RPMI8226 (cell line): ENCODE measurements around the gene WFIKKN2.

Experiments
- DNase-seq: peaks from one replicate; pipeline ENCODE4 v3.0.0-alpha.2; 2015

Gene WFIKKN2

DNA sequence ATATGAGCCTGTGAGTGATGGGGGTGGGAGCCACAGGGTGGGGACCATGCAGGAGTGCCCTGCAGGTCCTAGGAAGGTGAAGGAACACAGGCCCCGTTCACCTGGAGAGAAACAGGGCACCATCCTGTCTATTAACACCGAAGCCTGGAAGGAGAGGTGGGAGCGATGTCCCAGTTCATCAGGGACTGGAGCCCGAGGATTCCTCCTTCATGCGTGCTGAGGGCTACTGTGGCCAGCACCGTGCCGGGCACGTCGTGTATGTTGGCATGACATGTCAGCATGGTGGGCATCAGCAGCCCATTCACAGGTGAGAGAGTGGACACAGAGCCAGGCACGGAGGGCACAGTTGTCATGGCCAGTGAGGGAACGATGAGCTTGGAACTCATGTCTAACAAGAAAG is 1.4 kb downstream of the WFIKKN2 start:
- no peak for DNase-seq

DNA sequence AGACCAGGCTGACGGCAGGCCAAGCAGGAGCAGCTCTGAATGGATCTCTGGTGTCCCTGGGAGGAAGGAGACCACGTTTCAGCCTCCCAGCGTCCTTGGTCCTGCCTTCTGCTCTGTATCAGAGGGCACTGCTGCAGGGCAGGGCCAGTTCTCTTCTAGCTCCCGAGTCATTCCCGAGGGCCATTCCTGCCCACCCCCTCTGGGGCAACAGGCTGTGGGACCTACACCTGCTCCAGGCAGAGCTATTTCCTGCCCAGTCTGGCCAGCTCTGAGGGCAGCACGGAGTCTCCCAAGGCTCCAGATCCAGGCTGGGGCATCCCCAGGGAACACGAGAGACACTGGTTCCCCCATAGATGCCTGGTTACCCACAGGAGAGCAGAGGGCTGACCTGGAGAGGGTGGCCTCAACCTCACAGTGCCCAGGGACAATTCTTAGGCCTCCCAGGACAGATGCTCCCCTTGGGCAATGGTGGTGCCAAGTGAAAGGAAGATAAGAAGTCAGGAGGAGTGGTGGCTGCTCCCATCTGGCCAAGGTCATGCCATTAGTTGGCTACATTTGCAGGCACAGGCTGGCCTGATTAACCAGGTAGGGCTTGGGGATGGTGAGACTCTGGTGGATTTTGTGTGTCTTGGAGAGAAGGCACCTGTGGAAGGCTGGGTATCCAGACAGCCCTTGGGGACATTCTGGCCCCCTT is 2.0 kb downstream of the WFIKKN2 start:
- no peak for DNase-seq

DNA sequence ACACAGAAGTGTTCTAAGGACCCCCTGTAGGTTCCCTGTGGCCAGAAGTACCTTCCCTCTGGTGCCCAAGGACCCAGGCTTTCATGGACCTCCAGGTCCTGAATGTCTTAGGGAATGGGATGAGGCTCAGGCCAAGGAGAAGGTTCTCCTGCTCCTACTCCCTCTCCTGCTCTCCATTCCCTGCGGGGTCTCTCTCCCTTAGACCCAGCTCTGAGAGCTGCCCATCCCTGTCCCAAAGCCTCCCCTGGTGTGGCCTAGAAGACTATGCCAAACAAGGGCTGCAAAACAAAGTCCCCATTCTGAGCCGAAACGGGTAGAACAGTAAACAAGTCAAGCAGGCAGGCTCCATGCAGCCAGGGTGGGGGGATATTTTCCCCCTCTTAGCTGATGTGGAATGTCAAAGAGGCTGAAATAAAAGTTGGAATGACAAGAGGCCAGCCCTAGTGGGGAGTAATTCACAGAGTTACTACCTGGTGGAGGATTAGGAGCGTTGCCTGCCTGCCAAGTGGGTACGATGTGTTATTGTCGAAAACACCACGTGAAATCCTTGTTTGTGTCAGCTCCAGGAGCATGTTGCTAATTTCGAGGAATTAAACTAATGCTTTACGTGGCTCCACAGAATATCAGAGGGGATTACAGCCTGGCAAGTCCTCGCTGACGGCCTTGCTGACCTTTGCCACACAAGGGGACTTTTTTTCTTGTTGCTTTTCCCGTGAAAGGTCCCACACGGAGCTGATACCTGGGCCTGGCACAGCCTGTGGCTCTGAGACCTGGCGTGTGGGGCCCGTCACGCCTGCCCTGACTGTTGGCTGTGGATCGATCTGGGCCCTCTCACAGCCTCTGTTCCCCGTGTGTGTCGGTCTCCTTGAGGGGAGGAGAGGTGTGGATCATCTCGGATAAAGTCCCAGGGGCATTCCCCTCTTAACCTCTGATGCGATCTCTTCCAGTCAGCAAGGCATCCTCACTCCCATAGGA is 2.9 kb downstream of the WFIKKN2 start:
- no peak for DNase-seq

DNA sequence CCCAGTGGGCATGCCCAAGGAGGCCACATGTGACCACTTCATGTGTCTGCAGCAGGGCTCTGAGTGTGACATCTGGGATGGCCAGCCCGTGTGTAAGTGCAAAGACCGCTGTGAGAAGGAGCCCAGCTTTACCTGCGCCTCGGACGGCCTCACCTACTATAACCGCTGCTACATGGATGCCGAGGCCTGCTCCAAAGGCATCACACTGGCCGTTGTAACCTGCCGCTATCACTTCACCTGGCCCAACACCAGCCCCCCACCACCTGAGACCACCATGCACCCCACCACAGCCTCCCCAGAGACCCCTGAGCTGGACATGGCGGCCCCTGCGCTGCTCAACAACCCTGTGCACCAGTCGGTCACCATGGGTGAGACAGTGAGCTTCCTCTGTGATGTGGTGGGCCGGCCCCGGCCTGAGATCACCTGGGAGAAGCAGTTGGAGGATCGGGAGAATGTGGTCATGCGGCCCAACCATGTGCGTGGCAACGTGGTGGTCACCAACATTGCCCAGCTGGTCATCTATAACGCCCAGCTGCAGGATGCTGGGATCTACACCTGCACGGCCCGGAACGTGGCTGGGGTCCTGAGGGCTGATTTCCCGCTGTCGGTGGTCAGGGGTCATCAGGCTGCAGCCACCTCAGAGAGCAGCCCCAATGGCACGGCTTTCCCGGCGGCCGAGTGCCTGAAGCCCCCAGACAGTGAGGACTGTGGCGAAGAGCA is 4.4 kb downstream of the WFIKKN2 start:
- DNase-seq: no peak

DNA sequence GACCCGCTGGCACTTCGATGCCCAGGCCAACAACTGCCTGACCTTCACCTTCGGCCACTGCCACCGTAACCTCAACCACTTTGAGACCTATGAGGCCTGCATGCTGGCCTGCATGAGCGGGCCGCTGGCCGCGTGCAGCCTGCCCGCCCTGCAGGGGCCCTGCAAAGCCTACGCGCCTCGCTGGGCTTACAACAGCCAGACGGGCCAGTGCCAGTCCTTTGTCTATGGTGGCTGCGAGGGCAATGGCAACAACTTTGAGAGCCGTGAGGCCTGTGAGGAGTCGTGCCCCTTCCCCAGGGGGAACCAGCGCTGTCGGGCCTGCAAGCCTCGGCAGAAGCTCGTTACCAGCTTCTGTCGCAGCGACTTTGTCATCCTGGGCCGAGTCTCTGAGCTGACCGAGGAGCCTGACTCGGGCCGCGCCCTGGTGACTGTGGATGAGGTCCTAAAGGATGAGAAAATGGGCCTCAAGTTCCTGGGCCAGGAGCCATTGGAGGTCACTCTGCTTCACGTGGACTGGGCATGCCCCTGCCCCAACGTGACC is 5.0 kb downstream of the WFIKKN2 start:
- no peak for DNase-seq

DNA sequence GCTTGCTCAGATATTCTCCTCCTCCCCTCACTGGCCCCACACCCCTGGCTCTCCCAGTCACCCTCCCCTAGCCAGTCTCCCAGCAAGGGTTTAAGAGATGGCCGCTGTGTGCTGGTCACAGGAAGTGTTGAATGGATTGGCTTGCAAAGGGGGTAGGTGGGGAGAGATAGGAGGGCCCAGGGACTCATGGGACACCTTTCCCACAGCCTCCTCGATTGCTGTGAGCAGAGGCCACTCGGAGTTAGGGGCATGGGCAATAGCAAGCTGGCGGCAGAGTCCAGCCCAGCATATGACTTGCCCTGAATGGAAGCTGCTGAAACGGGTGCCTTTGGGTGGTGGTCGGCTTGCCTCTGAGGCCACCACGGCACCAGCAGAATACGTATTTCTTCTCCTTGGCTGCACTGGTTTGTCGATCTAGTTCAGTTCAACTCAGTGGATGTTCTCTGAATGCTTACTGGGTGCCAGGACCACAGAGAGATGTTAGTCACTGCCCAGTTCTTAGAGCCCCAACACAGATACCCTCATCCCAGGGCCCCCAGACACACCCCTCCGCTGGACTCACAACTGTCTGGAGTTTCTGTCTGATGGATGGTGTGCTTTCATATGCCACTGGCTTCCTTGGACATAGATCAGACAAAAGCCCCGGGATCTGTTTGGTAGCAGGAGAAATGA is 6.0 kb downstream of the WFIKKN2 start:
- no peak for DNase-seq

DNA sequence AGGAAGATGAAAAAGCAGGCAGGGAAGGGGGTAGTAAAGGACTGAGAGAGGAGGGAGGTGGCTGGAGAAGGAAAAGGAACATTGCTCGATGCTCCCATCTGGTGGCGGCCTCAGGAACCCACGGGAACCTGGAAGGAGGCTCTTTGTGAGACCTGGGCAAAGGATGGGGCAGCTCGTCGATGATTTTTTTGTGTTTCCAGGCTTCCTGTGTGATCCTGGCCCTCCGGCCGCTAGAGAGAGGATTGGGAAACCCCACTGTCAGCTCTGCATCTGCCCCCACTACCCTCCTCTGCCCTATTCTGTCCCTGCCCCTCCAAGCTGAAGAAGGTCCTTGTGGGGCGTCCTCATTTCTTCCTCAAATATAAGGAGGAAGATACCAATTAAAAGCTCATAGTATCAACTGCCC is 6.6 kb downstream of the WFIKKN2 start:
- DNase-seq: peak; percentile 77

DNA sequence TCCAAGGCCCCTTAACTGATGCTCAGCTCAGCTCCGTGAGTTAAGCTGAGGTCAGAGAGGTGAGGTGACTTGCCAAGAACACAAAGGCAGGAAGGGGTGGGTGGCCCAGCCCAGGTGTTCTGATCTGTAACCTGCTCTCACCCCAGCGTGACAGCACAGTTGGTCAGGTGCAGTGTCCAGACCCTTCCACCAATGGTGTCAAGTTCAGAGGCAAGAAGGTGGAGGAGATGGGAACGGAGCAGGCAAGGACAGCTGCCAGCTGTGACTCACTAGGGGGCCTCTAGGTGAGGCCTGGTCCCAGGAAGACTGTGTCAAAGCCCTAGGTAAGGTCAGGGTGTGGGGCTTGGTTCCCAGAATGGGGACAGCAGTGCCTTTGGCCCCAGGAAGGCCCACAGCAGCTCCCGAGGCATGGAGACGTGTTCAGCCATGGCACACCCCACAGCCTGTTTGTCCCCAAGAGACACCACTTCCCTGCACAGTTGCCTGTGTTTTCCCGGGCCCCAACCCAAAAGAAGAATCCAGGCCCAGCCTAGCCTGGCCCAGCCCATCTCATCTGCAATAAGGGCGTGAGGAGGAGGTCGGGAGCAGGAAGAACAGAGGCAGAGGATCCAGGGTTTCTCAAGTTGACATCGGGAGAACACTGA is 7.2 kb downstream of the WFIKKN2 start:
- no peak for DNase-seq

DNA sequence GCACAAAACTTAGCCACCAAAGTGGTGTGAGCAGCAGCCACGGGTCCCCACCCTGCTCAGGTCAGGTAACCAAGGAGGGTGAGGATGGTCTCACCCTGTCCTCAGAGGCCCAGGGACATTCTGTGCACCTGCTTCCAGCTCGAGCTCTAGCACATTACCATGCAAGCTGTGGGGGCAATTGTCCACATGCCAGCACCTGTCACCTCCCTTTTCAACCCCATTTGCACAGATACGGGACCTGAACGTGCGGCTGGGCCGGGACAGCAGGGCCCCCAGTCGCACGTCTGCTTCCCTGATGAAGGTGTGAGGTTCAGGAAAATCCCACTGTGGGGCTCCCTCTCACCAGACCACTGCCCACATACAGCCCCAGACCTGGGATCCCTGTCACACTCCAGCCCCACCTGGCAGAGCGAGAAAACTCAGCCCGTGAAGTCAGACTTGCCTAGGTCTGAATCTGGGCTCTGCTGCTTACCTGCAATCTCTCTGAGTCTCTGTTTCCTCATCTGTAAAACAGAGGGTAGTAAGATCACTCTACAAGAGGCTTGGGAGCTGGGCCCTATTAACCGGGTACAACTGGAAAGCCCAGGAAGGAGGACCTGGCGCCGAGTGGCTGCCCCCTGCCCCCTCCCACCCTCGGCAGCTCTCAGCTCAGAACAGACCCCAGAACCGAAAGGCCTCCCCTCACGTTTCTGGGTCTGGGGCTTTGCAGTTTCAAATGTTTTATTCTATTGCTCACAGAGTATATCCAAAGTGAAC is 7.9 kb downstream of the WFIKKN2 start:
- no peak for DNase-seq

DNA sequence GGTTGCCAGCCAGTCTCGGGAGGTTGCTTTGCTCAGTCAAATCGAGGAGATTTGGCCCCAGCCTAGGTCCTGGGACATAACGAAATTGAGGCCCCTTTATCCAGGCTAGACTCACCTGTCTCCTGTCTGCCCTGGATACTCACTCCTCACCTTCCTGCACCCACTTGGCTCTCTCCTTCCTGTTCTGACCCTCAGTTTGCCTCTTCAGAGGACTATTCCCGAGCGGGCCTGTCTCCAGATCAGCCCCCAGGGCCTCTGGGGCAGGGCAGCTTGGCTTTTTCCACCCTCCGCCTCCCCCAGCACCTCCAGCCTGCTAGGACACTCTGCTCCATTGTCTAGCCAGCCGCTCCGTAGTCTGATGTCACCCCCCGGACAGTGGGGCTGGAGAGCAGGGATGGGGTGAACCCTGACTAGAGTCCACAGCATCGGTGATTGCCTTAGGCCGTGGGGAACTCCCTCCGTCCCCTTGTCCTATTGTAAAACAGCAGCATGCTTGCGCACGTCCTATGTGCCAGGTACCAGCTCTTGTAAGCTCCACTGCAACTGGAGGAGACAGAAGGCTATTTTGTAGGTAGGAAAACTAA is 8.8 kb downstream of the WFIKKN2 start:
- DNase-seq: no peak

DNA sequence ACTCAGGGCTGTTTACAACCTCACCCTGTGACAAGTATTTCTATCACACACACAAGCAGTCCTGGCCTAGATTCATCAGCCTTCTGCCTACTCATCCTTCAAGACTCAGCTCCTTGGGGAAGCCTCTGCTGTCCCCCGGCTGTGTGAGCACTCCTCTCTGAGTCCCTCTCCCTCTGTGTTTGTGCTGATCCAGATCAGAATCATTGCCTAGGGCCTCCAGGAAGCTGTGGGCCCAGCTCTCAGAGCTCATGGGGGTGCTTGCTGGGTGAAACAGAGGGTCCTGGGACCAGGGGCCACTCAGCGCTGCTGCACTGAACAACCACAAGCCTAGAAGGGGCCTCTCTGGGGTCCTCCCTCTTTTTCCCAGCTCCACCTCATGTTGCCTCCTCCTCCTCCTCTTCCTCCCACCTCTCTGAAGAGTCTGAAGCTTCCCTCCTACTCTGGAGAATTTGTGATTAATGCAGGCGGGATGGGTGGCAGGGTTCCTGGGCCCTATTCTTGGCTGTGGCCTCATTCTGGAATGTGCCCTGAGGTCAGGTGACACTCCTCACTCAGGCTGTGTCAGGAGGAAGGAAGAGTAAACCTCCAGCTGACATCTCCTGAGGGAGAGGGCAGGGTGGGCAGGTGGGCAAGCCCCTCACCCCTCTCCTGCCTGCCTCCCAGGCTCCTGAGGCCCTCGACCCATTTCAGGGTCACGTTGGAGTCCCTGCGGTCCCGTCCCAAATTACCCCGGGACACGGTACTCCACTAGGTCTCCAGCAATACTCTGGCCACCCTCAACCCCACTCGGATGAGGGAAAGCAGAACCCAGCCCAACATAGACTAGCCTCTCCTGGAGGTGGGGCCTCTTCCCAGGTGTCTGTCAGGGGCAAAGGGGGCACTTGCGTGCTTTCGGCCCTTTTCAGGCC is 10.1 kb downstream of the WFIKKN2 start:
- no peak for DNase-seq

DNA sequence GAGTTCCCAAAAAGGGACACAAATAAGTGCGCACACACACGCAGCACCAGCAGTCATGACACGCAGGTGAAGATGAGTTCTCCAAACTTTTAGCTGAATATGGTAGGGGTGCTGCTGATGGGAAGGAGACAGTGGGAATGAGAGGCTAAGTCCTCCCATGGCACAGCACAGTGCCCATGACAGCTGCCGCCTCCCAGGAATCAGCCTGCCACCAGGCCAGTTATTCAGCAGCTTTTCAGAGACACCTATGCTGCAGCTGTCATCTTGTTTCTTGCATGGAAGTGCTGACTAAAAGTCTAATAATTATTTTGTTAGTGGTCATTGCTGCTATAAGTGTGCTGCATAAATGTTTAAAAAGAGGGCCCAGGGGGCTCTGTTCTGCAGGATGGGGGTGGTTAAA is 12.2 kb downstream of the WFIKKN2 start:
- no peak for DNase-seq

DNA sequence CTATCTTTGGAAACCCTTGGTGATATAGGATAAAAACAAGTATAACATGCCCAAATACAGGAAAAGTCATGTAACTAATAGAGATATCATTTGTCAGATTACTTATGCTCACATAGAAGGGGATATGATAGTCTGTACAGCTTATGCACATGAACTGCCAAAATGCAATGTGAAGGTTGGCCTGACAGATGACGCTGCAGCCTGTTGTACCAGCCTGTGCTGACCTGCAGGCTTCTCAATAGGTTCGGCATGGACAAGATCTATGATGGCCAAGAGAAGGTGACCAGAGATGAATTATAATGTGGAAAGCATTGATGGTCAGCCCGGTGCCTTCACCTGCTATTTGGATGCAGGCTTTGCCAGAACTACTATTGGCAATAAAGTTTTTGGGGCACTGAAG is 12.7 kb downstream of the WFIKKN2 start:
- DNase-seq: no peak

DNA sequence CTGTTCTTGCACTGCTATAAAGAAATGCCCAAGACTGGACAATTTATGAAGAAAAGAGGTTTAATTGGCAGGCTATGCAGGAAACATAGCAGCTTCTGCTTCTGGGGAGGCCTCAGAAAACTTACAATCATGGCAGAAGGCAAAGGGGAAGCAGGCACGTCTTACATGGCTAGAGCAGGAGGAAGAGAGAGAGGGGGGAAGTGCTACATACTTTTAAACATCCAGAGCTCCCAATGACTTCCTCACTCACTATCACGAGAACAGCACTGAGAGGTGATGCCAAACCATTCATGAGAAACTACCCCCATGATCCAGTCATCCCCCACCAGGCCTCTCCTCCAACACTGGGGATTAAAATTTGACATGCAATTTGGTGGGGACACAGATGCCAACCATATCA is 13.3 kb downstream of the WFIKKN2 start:
- no peak for DNase-seq

DNA sequence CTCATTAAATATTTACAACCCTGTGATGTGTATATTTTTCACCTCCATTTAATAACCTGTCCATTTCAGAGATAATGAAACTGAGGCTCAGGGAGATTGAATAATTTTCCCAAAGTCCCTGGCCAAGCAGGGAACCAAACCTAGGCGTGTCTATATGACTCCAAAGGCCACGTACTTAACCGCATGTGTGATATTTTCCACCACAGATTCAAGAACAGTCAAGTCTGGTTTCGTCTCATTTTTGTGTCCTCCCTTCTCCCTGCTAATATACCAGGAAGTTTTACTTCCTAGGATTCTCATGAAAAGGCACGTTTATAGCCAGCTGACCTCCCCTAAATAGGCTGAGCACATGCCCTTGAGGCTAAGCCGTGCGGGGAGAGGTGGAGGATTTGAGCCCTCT is 15.3 kb downstream of the WFIKKN2 start:
- no peak for DNase-seq

DNA sequence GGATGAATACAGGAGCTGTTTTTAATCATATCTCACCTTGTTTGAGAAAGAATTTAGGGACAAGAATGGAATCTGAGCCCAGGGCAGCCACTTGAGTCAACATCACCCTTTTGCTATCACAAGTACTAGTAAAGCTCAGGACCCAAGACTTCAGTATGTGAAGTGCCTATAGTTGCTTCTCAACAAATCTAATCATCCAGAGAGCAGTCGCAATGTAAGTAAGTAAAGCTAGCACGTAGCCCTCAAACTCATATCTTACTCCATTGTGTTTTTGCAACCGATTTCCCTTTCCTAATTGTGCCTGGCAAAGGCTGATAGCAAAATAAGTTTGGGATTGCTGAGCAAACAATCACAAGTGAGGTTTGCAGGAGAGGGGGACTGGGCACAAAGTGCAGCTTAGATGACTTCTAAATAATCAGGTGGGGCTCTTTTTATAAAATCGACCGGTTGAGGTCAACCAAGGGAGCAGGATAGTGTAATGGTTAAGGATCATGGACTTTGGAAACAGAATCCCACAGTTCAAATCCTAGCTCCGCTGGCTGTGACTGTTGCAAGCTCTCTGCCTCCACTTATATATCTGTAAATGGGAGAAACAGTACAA is 17.7 kb downstream of the WFIKKN2 start:
- no peak for DNase-seq

DNA sequence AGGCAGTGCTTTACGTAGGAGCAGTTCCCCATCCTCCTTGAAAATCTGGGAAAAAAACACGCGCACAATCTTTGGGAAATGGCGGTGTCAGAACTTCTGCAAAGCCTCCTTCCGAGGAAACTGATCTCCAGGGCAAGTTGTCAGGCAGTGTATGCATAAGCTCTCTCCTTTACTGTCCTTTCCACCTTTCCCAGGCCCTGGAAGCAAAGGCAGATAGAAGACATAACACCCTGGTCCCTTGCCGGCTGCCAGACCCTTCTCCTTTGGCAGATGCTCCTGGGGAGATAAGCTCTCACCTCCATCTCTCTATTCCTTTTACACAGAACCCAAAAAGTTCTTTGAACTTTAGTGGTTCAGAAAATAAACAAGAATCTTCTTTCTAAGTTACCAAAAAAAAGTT is 18.4 kb downstream of the WFIKKN2 start:
- no peak for DNase-seq

DNA sequence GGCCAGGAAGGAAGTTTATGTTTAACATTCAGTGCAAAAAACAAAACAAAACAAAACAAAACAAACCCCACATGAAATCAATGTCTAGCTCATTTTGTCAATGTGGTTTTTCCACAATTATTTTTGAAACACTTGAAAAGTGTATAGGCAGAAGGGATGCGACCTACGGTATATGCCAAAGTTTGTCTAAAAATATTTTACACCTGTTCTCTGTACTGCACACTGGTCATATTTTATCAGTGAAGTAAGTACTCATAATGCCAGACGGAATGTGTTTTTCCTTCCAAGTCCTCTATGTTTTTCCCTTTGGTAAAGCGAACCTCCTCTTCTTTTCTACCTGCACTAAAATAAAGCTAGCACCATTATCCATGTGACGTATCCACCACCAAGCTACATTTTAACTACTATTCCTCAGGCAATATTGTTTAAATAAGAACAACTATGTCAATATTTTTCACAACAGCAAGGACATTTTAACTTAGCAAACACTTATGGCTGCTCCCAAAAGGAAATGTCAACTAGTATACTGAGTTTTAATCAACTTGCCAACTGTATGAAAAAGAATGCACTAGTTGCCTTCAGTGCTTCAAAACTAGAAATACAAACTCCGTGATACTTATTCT is 20.4 kb downstream of the WFIKKN2 start:
- no peak for DNase-seq

DNA sequence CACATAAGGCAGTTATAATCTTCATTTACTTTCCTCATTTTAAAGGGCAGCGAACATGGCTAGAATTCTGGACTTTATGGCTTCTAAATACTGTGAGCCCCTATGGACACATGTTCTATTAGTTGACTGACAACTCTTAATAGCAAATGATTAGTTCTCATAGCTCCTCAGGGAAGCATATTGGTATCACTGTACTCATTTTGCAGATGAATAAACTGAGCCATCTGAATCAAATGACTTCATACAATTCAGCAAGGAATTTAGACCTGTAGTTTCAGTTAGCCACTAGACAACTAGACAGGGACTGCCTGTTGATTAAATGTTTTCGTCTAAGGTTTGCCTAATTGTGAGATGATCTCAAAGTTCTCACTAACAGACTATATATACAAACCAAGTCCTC is 21.0 kb downstream of the WFIKKN2 start:
- DNase-seq: no peak
